PC-3 (cell line): ENCODE results near the gene SPTLC3. TPM values are rescaled to one million over a fixed set of nuclear protein-coding genes. Genes with fewer than 3 reads are reported as not detected.

Experiments
- ATAC-seq: fragments of 200-7000 bp; cut with Tn5 transposase; 2 replicates; pipeline ENCODE4 v1.9.1; 2020; ENCODE audit warnings: mild to moderate bottlenecking, moderate library complexity
- BruUV-seq: library from RNA; stranded (reverse); fragments of 400-500 nt; replicated peaks from 2 replicates; lab custom pipeline; 2021; lab: Mats Ljungman, UMichigan
- CTCF ChIA-PET: fragments of 300-600 bp; sonication (Branson Sonifier 250); formaldehyde crosslinking; loops from one replicate; lab custom pipeline; 2022; ENCODE audit warnings: antibody characterized with exemption; lab: Charles Lee
- POLR2A ChIA-PET: fragments of 300-600 bp; sonication (Branson Sonifier 250); formaldehyde crosslinking; loops from one replicate; lab custom pipeline; 2022; ENCODE audit warnings: antibody characterized with exemption; ENCODE audit not compliant: unreplicated experiment; lab: Charles Lee
- DNase-seq: peaks from one replicate; pipeline ENCODE4 v3.0.0-alpha.2; 2015
- H2AFZ ChIP-seq: fragments of 300-600 bp; sonication (generic); 2 replicates; pipeline ENCODE4 v1.6.0; 2016; ENCODE audit warnings: antibody characterized with exemption, low read length
- H3F3A ChIP-seq: fragments of 300-600 bp; sonication (generic); one replicate; pipeline ENCODE4 v1.6.0; 2017; ENCODE audit warnings: antibody characterized with exemption, low read length, control low read depth, mild to moderate bottlenecking; ENCODE audit not compliant: unreplicated experiment
- H3K27ac ChIP-seq: fragments of 300-600 bp; sonication (generic); 2 replicates; pipeline ENCODE4 v1.5.1; 2016; ENCODE audit warnings: mild to moderate bottlenecking, low read length
- H3K27me3 ChIP-seq: fragments of 300-600 bp; sonication (generic); 2 replicates; pipeline ENCODE4 v1.6.1; 2016; ENCODE audit warnings: low read length, mixed read lengths
- H3K36me3 ChIP-seq: fragments of 300-600 bp; sonication (generic); 2 replicates; pipeline ENCODE4 v1.6.1; 2016; ENCODE audit warnings: low read depth, mixed run types, low read length, mixed read lengths
- H3K4me1 ChIP-seq: fragments of 300-600 bp; sonication (generic); 2 replicates; pipeline ENCODE4 v1.5.1; 2016; ENCODE audit warnings: low read length; ENCODE audit not compliant: insufficient read depth
- H3K4me2 ChIP-seq: fragments of 300-600 bp; sonication (generic); 2 replicates; pipeline ENCODE4 v1.6.0; 2016; ENCODE audit warnings: low read length
- H3K4me3 ChIP-seq: fragments of 300-600 bp; sonication (generic); 2 replicates; pipeline ENCODE4 v1.5.1; 2016; ENCODE audit warnings: mild to moderate bottlenecking, low read length, mixed read lengths
- H3K79me2 ChIP-seq: fragments of 300-600 bp; sonication (generic); 2 replicates; pipeline ENCODE4 v1.6.1; 2017; ENCODE audit warnings: low read length, mixed read lengths
- H3K9ac ChIP-seq: fragments of 300-600 bp; sonication (generic); 2 replicates; pipeline ENCODE4 v1.6.0; 2016; ENCODE audit warnings: mild to moderate bottlenecking, low read length
- H3K9me2 ChIP-seq: fragments of 300-600 bp; sonication (generic); replicated peaks from 2 replicates; pipeline ENCODE4 v1.6.1; 2016; ENCODE audit warnings: mixed run types, low read length, mixed read lengths
- H3K9me3 ChIP-seq: fragments of 300-600 bp; sonication (generic); 2 replicates; pipeline ENCODE4 v1.6.1; 2016; ENCODE audit warnings: low read length, mixed read lengths
- H4K20me1 ChIP-seq: fragments of 300-600 bp; sonication (generic); 2 replicates; pipeline ENCODE4 v1.6.1; 2016; ENCODE audit warnings: low read length, mixed read lengths
- EZH2 ChIP-seq: fragments of 300-600 bp; sonication (generic); IDR thresholded peaks from one replicate; pipeline ENCODE4 v1.6.1; 2017; ENCODE audit warnings: antibody characterized with exemption, mild to moderate bottlenecking, low read length; ENCODE audit not compliant: unreplicated experiment
- EZH2phosphoT487 ChIP-seq: fragments of 300-600 bp; sonication (generic); IDR thresholded peaks from 2 replicates; pipeline ENCODE4 v1.6.1; 2018; ENCODE audit warnings: mild to moderate bottlenecking, antibody characterized with exemption, low read length, borderline replicate concordance
- intact Hi-C: fragments of 100-400 bp; cut with micrococcal nuclease; formaldehyde crosslinking; loops from 2 replicates; pipeline ENCODE4 v1.9.0; 2023
- total RNA-seq: library from RNA; depleted of rRNA; stranded (reverse); fragments of >200 nt; gene quantifications from 2 replicates; pipeline ENCODE4 v1.2.3, GENCODE V29; 2014
- TF ChIP-seq, protein P1 (sequence below): fragments of 300-600 bp; sonication (generic); conservative IDR thresholded peaks from 2 replicates; pipeline ENCODE4 v1.5.1; 2017; ENCODE audit warnings: antibody characterized with exemption, low read depth, mild to moderate bottlenecking, low read length

SPTLC3 gene
- total RNA-seq, 1 experiment from 2014 or later: 16.3 TPM

DNA sequence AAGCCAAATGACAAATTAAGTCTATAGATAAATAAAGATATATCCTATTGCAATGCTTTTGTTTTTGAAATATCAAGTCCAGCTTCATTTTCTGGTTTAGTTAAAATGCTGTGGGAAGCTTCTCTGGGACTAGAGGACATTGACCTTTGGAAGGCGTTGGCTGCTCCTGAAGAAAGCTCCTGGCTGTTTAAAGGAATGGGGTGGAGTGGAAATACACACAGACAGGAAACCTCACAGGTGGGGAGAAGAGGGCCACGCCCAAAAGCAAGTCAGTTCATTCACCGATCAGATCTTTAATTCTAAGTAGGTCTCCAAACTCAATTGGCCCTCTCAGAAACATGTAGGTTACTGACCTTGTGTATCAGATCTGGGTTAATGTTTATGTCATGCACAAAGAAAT lies 59.6 kb downstream of the SPTLC3 start:
- no peaks in the 10 kb centered on the region for H4K20me1 ChIP-seq
- ChIA-PET POLR2A (interaction anchor here (0.6 kb wide), 1 partner anchor 224 kb away, joined by 3 read pairs; no protein-coding TSS in a partner anchor), CTCF (no interaction called here)
- no TSS peak for BruUV-seq
- no peaks in the 10 kb centered on the region for H3K27me3 ChIP-seq
- peak; percentile 61 for ATAC-seq
- no peaks in the 10 kb centered on the region for H3F3A ChIP-seq
- H3K9me3 ChIP-seq: no peaks in the 10 kb centered on the region
- peak; percentile 45 for DNase-seq
- H3K27ac ChIP-seq: no peak overlapping the region
- intact Hi-C loops: loop anchor here (1.0 kb wide), 1 partner anchor 38 kb away; no protein-coding TSS in a partner anchor
- TF ChIP-seq EZH2phosphoT487 (no peak), EZH2 (no peak)
- TF ChIP-seq, protein P1, sequence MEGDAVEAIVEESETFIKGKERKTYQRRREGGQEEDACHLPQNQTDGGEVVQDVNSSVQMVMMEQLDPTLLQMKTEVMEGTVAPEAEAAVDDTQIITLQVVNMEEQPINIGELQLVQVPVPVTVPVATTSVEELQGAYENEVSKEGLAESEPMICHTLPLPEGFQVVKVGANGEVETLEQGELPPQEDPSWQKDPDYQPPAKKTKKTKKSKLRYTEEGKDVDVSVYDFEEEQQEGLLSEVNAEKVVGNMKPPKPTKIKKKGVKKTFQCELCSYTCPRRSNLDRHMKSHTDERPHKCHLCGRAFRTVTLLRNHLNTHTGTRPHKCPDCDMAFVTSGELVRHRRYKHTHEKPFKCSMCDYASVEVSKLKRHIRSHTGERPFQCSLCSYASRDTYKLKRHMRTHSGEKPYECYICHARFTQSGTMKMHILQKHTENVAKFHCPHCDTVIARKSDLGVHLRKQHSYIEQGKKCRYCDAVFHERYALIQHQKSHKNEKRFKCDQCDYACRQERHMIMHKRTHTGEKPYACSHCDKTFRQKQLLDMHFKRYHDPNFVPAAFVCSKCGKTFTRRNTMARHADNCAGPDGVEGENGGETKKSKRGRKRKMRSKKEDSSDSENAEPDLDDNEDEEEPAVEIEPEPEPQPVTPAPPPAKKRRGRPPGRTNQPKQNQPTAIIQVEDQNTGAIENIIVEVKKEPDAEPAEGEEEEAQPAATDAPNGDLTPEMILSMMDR: no peak
- no peaks in the 10 kb centered on the region for H3K79me2 ChIP-seq
- no peaks in the 10 kb centered on the region for H3K9me2 ChIP-seq
- H2AFZ ChIP-seq: no peak overlapping the region
- H3K4me2 ChIP-seq: peak overlapping the region; percentile 10; the same call in 1 of the 2 replicates
- no peaks in the 10 kb centered on the region for H3K36me3 ChIP-seq
- no peak overlapping the region for H3K9ac ChIP-seq
- peaks cover 13% of the 10 kb centered on the region for H3K4me1 ChIP-seq
- no peak overlapping the region for H3K4me3 ChIP-seq

DNA sequence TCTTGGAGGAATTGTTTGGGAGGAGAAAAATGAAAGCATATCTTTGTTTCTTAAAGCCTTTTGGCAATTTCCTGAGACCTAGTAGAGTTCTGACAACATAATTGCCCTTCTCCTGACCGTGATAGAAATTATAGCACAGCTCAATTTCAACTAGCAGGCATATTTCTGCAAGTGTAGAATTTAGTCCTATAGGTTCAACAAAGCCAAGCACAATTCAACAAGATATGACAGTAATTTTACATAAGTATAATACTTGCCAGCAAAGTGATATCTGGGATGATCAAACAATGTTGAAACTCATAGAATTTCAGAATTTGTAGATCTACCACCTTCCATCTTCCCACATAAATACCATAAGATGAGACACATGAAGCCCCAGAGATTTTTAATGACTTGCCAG lies 73.1 kb downstream of the SPTLC3 start:
- no peaks in the 10 kb centered on the region for H3K9me2 ChIP-seq
- H3K27me3 ChIP-seq: no peaks in the 10 kb centered on the region
- H2AFZ ChIP-seq: no peak overlapping the region
- no peaks in the 10 kb centered on the region for H3F3A ChIP-seq
- no peak overlapping the region for H3K9ac ChIP-seq
- ATAC-seq: no peak
- CTCF ChIA-PET: no interaction called here
- H3K4me3 ChIP-seq: no peak overlapping the region
- no peaks in the 10 kb centered on the region for H3K9me3 ChIP-seq
- POLR2A ChIA-PET: no interaction called here
- no peaks in the 10 kb centered on the region for H4K20me1 ChIP-seq
- H3K79me2 ChIP-seq: no peaks in the 10 kb centered on the region
- no peak for DNase-seq
- TF ChIP-seq, protein P1: no peak
- TF ChIP-seq EZH2 (no peak), EZH2phosphoT487 (no peak)
- H3K36me3 ChIP-seq: no peaks in the 10 kb centered on the region
- no peak overlapping the region for H3K4me2 ChIP-seq
- no peak overlapping the region for H3K27ac ChIP-seq
- BruUV-seq: no TSS peak
- intact Hi-C loops: no loop called here
- H3K4me1 ChIP-seq: no peaks in the 10 kb centered on the region

DNA sequence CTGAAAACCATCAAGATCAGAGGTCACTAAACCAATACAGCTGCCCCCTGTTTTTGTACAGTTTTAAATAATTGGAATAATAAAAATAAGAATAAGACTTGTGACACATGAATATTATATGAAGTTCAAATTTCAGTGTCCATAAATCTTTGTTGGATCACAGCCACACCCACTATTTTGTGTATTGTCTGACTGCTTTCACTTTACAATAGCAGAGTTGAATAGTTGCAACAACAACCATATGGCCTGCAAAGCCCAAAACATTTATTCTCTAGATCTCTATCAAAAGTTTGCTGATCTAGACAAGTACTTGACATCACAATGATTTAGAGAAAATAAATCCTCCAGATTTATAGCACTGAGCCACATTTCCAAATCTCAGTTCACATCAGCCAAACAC lies 73.6 kb downstream of the SPTLC3 start:
- no peak for TF ChIP-seq EZH2
- no peak for TF ChIP-seq EZH2phosphoT487
- TF ChIP-seq, protein P1: no peak
- H3K27ac ChIP-seq: no peak overlapping the region
- ChIA-PET POLR2A (no interaction called here), CTCF (no interaction called here)
- intact Hi-C loops: no loop called here
- no peaks in the 10 kb centered on the region for H3K4me1 ChIP-seq
- H3F3A ChIP-seq: no peaks in the 10 kb centered on the region
- H3K9me2 ChIP-seq: no peaks in the 10 kb centered on the region
- no peaks in the 10 kb centered on the region for H3K36me3 ChIP-seq
- no peaks in the 10 kb centered on the region for H3K27me3 ChIP-seq
- H2AFZ ChIP-seq: no peak overlapping the region
- ATAC-seq (no peak), DNase-seq (no peak)
- H3K4me3 ChIP-seq: no peak overlapping the region
- H3K79me2 ChIP-seq: no peaks in the 10 kb centered on the region
- no TSS peak for BruUV-seq
- no peak overlapping the region for H3K9ac ChIP-seq
- H3K4me2 ChIP-seq: no peak overlapping the region
- no peaks in the 10 kb centered on the region for H4K20me1 ChIP-seq
- H3K9me3 ChIP-seq: no peaks in the 10 kb centered on the region
